ENCODE results near the gene MXD1.

Gene MXD1

DNA sequence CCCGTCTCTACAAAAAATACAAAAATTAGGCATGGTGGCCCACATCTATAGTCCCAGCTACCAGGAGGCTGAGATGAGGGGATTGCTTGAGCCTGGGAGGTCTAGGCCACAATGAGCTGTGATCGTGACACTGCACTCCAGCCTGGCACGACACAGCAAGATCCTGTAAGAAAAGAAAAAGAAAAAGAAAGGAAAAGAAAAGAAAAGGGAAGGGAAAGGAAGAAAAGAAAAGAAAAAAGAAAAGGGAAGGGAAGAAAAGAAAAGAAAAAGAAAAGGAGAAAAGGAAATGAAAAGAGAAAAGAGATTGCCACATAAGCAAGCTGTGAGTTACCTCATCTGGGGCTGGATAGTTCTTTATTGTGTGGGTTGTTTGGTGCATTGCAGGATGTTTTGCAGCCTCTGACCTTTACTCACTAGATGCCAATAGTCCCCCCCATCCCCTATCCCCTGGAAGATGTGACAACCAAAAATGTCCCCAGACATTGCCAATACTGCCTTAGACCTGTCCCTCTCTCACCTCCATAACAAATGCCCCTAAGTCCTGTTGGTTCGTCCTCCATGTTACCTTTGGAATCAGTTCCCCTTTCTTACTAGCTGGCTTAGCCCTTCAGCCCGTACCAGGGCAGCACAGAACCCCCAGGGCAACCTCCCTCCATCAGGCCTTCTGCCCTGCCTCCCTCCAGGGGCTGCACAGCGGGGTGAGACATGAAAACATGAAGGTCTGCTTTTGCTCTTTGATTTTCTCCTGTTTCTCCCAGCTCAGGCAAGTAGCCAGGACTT lies 37.6 kb downstream of the MXD1 start:
- DNase-seq (ENCODE audit: low read depth in 2 of 3, low spot score in 2 of 3): no peak

DNA sequence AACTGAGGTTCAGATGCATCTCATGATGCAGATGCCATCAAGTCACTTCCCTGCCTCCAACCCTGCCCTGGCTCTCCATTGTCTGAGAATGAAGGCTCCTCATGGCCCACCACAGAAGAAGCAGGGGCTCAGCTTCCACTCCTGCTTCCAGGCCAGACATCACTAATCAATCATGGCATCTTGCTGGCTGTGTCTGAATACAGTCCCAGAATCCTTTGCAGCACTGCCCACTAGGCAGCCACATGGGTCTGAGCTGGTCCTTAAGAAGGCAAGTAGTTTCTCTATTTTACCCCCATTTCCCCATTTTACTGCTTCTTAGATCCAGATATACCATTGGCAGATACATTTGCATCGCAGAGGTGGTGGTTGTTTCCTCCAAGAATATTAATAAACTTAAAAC lies 39.2 kb downstream of the MXD1 start:
- no peak for DNase-seq (ENCODE audit: low read depth in 2 of 3, low spot score in 2 of 3)

- no peak for DNase-seq (ENCODE audit: low read depth in 2 of 3, low spot score in 2 of 3)
Measured at GRCh38 chr2:69955029-69955428, 40.1 kb downstream of the MXD1 start.

- DNase-seq (ENCODE audit: low read depth in 2 of 3, low spot score in 2 of 3): no peak
Measured at GRCh38 chr2:69956475-69956979, 41.6 kb downstream of the MXD1 start.

GRCh38 chr2:69957965-69958364 lies 43.1 kb downstream of the MXD1 start:
- no peak for DNase-seq (ENCODE audit: low read depth in 2 of 3, low spot score in 2 of 3)

GRCh38 chr2:69958480-69958879 lies 43.6 kb downstream of the MXD1 start:
- DNase-seq (ENCODE audit: low read depth in 2 of 3, low spot score in 2 of 3): no peak

- no peak for DNase-seq (ENCODE audit: low read depth in 2 of 3, low spot score in 2 of 3)
Measured at GRCh38 chr2:69959425-69959824, 44.5 kb downstream of the MXD1 start.

DNA sequence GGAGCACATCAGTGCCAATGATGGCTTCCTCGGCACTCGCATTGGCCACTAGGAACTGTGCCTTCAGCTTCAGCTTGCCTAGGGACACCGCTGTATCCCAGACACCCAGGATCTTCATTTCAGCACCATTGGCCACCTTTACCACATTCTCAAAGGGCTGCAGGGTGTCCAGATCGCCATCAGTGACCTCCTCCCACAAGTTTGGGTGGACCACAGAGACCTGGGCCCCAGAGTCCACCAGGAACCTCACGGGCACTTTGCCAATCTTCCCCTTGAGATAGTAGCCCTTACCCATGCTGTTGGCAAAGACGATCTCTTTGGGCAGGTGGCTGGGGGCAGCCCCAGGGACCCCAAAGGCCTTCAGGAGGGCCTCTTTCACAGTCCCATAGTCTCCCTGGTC lies 45.9 kb downstream of the MXD1 start:
- DNase-seq (ENCODE audit: low read depth in 2 of 3, low spot score in 2 of 3): no peak

DNA sequence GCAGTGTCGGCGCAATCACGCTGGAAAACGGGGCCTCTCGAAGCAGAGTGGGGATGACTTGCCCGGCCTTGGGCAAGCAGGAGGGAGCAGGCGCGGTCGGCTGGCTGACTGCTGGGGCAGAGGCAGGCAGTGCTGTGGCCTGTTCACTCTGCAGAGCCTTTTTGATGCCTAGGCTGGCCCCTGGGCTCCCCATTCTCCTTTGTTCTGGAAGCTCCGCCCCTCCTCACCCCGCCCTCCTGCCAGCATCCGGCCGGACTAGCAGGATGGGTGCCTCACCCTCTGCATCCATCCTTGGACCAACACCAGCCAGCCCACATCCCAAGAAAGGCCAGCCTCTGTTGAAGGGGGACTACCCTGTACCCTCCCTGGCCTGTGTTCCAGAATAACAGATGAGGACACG lies 46.6 kb downstream of the MXD1 start, which contains the start of gene ASPRV1:
ASPRV1 (minus strand) TSS at position 136 of the 400 bp plus-strand sequence. CDS start 195 bp downstream, outside the sequence.
- DNase-seq (ENCODE audit: low read depth in 2 of 3, low spot score in 2 of 3): no peak

DNA sequence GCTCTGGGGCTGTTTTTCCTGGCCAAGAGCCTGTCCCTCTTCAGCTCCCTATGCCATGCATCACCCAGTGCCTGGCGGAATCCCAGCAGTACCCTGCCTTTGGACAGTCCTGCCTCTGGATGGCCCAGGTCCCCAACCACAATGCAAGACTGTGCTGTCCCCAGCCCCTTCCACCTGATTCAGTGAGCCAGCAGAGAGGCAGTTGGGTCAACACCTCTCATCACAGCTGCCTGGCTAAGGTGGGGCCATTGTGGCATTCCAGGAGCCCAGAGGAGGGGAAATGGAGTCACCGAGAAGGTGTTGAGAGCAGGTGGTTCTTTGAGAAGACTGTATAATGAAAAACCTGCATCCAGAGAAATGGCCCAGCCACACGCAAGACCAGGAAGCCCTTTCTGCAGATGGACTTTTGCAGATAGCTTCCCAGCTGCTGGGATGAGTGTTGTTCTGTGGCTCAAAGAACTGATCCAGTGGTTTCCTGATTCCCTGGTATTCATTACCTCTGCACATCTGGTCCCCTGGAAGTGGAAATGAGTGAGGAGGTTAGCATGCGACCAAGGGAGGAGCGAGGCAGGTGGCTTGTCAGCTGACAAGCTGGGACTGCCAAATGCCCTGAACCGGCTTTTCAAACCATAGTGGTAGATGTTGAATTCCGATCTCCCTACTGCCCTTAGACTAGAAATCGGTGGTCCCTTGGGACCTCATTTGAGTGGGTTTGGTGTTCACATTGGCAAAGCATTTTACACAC lies 48.2 kb downstream of the MXD1 start:
- DNase-seq (ENCODE audit: low read depth in 2 of 3, low spot score in 2 of 3): no peak

GRCh38 chr2:69964353-69964841 lies 49.5 kb downstream of the MXD1 start:
- no peak for DNase-seq (ENCODE audit: low read depth in 2 of 3, low spot score in 2 of 3)

DNA sequence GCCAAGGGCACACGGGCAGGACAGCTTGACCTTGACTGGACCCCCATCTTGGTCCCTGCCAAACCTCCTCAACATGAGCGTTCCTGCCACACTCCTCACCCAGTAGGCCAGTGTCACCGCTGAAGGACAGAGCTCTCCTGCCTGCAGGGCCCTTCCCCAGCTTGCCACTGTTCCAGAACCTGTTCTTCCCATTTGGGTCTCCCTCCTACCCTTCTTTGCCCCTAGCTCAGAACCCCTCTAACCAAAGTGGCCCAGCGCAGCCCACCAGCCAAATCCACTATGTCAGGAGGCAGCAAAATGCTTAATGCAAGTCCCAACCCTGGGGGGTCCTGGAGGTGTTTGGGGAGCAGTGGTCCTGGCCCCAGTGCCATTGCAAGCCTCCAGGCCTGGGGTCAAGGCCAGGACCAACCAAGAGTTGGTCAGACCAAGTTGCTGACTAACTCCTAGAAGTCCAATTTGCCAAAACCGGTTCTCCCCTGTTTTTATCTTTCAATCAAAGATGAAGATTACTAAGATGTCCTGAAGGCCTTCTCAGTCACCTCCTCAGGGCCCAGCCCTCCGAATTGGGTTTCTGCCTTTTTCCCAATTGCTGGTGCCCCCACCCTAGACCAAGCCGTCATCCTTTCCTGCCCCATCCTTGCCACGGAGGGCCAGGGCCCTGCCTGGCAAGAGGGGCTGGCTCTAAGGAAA lies 51.0 kb downstream of the MXD1 start:
- no peak for DNase-seq (ENCODE audit: low read depth in 2 of 3, low spot score in 2 of 3)

GRCh38 chr2:69966496-69966895 lies 51.6 kb downstream of the MXD1 start:
- DNase-seq (ENCODE audit: low read depth in 2 of 3, low spot score in 2 of 3): no peak

GRCh38 chr2:69968609-69969008 lies 53.7 kb downstream of the MXD1 start:
- no peak for DNase-seq (ENCODE audit: low read depth in 2 of 3, low spot score in 2 of 3)

DNA sequence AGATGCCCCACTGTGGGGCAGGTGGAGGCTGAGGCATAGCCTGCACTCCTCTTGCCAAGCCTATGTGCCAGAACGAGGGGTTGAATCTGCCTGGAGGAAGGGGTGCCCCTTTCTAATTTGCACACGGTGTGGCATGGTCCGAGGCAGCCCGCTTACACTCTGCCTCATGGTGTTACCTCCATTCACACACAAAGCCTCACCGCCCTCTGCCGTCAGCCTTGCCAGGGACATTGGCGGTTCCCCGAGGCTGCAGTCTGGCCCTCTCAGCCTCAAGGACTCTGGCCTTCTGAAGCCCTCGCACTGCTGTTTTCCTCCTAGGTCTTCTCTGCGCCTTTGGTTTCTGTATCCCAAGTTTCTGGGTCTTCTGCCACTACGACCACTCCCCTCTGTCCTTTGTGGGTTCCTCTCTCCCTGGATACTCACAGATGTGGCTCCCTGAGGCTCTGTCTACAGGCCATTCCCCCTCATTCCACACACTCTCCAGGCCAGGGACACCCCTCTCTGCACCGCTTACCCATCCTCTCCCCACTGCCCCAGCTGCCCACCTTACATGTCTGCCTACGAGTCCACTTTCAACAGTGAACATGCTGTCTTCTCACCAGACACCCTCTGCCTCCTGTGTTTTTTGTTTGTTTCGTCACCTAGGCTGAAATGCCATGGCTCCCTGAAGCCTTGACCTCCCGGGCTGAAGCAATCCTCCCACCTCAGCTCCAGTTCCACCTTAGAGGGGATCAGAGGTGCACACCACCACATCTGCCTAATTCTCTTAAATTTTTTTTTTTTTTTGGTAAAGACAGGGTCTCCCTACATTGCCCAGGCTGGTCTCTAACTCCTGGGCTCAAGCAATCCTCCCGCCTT lies 54.4 kb downstream of the MXD1 start:
- no peak for DNase-seq (ENCODE audit: low read depth in 2 of 3, low spot score in 2 of 3)

DNA sequence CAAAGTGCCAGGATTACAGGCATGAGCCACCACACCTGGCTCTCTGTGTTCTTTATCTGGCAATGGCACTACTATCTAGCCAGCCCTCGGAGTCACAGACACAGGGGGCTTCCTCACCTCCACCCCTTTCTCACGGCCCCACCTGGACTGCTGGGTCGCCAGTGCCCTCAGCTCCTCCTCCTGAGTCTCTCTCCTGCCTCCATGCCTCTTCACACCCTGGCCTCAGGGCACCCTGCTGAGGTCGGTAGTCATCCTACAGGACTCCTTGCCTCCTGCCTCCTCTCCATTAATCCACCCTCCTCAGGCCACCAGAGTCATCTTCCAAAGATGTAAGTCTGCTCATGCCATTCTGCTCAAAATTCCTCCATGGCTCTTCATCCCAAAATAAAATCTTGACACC lies 55.1 kb downstream of the MXD1 start:
- DNase-seq (ENCODE audit: low read depth in 2 of 3, low spot score in 2 of 3): no peak

DNA sequence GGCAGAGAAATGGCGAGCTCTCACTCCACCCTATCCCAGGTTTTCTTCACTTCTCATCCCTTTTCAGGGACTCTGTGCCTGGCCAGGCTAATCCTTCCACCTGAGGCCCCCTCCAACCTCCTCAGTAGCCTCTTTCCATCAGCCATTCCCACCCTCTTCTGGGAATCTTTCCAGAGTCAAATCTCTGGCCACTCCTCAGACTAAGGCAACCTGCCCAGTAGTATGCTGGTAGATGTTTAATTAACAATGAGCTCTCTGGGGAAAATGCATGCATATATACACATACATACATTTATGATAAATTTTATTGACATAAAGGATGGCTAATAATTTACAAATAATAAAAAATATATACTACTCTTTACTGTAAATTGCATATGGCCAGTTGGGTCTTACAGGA lies 57.9 kb downstream of the MXD1 start:
- DNase-seq (ENCODE audit: low read depth in 2 of 3, low spot score in 2 of 3): no peak

GRCh38 chr2:69973335-69973735 lies 58.4 kb downstream of the MXD1 start:
- no peak for DNase-seq (ENCODE audit: low read depth in 2 of 3, low spot score in 2 of 3)

GRCh38 chr2:69975136-69975852 lies 60.4 kb downstream of the MXD1 start:
- no peak for DNase-seq (ENCODE audit: low read depth in 2 of 3, low spot score in 2 of 3)

DNA sequence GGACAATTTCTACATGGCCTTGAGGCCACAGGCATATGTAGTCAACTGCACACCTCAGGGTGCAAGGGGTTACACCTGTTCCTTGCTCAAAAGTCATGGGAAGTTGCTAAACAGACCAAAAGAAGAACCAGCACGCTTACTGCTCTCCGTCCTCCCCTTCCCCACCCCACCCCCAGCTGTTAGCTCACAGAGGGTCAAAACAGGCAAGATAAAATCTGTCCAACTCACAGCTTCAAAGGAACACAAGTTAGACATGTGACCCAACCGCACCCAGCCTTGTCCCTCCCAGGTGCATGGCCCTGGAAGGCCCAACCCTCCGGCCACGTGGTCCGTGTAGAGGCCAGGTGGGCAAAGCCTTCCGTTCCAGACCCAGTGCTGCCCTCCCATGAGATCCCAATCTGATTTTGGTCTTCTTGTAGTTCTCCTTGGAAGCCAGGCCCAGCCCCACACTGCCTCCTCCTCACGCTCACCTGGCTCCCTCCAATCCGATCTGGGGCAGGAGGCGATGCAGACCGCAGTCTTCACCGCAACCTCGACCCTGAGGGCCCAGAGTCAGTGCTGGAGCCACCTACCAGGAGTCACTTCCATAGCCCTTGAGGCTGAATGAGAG lies 61.0 kb downstream of the MXD1 start:
- no peak for DNase-seq (ENCODE audit: low read depth in 2 of 3, low spot score in 2 of 3)
